Stimulated activated CD4-positive, alpha-beta T cell treated with anti-CD3 and anti-CD28 coated beads, Interleukin-2, amount 100 ng/mL, for 24 hours (primary cell): ENCODE data around the gene FAM170B.

Experiments used
- DNase-seq, 2 donors: peaks; one replicate each; pipeline ENCODE4 v3.0.0-alpha.2; 2020

Gene FAM170B

GRCh38 chr10:49133706-49134248 is at the start of gene FAM170B:
Gene FAM170B, minus strand, starts transcription at chr10:49134021. Its CDS starts 103 bp downstream, at chr10:49133918.
- no peak for DNase-seq

GRCh38 chr10:49182776-49183175 is 49.0 kb upstream of the FAM170B start:
- no peak for DNase-seq

GRCh38 chr10:49180444-49180860 is 46.6 kb upstream of the FAM170B start:
- DNase-seq = no peak

GRCh38 chr10:49179699-49180443 is 46.0 kb upstream of the FAM170B start:
- DNase-seq = no peak

- DNase-seq = no peak
Measured at GRCh38 chr10:49178489-49179471, 45.0 kb upstream of the FAM170B start.

GRCh38 chr10:49177391-49178355 is 43.9 kb upstream of the FAM170B start:
- DNase-seq = peak; percentile 62 to 69

GRCh38 chr10:49176310-49177268 is 42.8 kb upstream of the FAM170B start:
- DNase-seq = no peak

- DNase-seq = no peak
Measured at GRCh38 chr10:49175587-49176309, 41.9 kb upstream of the FAM170B start.

GRCh38 chr10:49174926-49175500 is 41.2 kb upstream of the FAM170B start:
- no peak for DNase-seq

- DNase-seq = no peak
Measured at GRCh38 chr10:49174261-49174925, 40.6 kb upstream of the FAM170B start.

GRCh38 chr10:49173853-49174252 is 40.0 kb upstream of the FAM170B start:
- no peak for DNase-seq

GRCh38 chr10:49173201-49173772 is 39.5 kb upstream of the FAM170B start:
- DNase-seq = no peak

GRCh38 chr10:49172777-49173132 is 38.9 kb upstream of the FAM170B start:
- no peak for DNase-seq

- DNase-seq = no peak
Measured at GRCh38 chr10:49172061-49172776, 38.4 kb upstream of the FAM170B start.

GRCh38 chr10:49171326-49172060 is 37.7 kb upstream of the FAM170B start:
- DNase-seq = no peak

GRCh38 chr10:49170632-49171325 is 37.0 kb upstream of the FAM170B start:
- no peak for DNase-seq

GRCh38 chr10:49169776-49170175 is 36.0 kb upstream of the FAM170B start:
- DNase-seq = no peak
